ENCODE results near the gene UBL7. TPM values are rescaled to one million over a fixed set of nuclear protein-coding genes. Genes with fewer than 3 reads are reported as not detected.

Gene UBL7
- total RNA-seq, 2 donors from 2014 or later = 25.7 to 47.2 TPM

DNA sequence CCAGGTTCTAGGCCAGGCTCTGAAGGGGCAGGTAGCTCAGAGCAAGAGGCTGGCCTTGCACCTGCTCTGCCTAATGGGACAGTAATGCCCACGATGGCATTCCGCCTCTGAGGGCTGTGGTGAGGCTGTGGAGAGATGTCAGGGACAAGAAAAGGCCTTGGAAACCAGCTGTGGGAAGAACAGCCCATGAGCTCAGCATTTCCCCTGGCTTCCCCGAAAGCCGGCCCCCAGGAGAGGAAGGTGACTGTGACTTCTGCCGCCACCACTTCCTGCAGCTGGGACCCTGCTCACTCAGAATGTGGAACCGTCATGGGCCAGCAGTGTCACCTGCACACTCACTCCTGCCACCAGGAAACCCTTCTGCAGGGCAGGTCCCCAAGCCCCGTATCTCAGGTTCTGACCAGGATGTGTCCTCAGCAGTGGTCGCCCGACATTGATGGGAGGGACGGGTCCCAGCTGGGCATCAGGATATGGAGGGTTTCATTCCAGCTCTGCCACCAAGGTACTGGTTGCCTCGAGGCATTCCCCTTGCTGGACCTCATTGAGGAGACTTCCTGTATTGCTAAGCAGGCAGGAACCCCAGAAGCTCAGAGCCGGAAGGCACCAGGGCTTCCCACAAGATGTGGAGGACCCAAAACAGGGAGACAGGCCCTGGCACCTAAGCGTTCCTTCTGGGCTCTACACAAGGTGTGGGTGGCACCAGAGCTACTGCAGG is 57.9 kb downstream of the UBL7 start:
- H3K36me3 ChIP-seq (replicated peaks in 1 of 2; ENCODE audit: insufficient read depth in 1 of 2, low read depth in 2 of 2) = no peaks in the 10 kb centered on the region
- no peaks in the 10 kb centered on the region for H3K4me1 ChIP-seq
- WGBS, 2 donors = 34 to 48% methylated on average over 7 to 13 of the region's 13 CpGs
- no peaks in the 10 kb centered on the region for H3K9me3 ChIP-seq
- H3K27ac ChIP-seq = no peak overlapping the region
- DNase-seq (peak in 1 of 4 donors; percentile 26), ATAC-seq (no peak)
- TF ChIP-seq CTCF (IDR thresholded peaks at IDR 0.05) (no peak), POLR2A (IDR thresholded peaks at IDR 0.05) (no peak)
- intact Hi-C loops (cut with DNase I) = no loop called here
- no peaks in the 10 kb centered on the region for H3K27me3 ChIP-seq
- no peak overlapping the region for H3K4me3 ChIP-seq

DNA sequence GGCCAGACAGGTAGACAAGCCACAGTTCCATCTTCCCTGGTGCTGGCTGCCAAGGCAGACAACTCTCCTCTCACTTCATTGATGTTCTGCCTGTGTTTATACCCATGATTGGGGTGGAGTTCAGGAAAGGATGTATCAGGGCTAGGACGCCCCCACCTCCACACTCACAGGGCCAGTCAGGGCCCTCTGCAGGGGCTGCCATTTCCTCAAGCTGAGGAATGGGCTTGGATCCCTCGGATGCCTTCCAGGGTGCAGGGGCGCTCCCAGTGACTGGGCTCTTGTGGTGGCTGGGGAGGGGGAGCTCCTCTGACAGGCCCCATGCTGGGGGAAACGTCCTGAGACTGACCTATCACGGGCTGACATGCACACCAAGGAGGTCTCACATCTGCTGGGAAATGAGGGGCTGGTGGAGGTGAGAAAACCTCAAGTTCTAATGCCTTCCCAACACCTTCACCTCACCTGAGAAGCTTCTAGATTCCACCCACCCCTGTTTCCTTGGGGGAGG is 58.6 kb downstream of the UBL7 start:
- 52 to 75% methylated on average over 2 to 5 of the region's 5 CpGs for WGBS, 2 donors
- intact Hi-C loops (cut with DNase I) = no loop called here
- Histone ChIP-seq H3K36me3 (replicated peaks in 1 of 2; ENCODE audit: insufficient read depth in 1 of 2, low read depth in 2 of 2) (no peaks in the 10 kb centered on the region), H3K27me3 (no peaks in the 10 kb centered on the region), H3K9me3 (no peaks in the 10 kb centered on the region), H3K4me3 (no peak overlapping the region), H3K4me1 (no peaks in the 10 kb centered on the region), H3K27ac (no peak overlapping the region)
- DNase-seq (no peak), ATAC-seq (no peak)
- TF ChIP-seq POLR2A (IDR thresholded peaks at IDR 0.05) = no peak
- no peak for TF ChIP-seq CTCF (IDR thresholded peaks at IDR 0.05)

GRCh38 chr15:74400915-74401757 is 59.8 kb downstream of the UBL7 start:
- H3K9me3 ChIP-seq = no peaks in the 10 kb centered on the region
- H3K4me3 ChIP-seq = no peak overlapping the region
- H3K4me1 ChIP-seq = no peaks in the 10 kb centered on the region
- H3K27me3 ChIP-seq = no peaks in the 10 kb centered on the region
- no peak overlapping the region for H3K27ac ChIP-seq
- WGBS, 2 donors = 20 to 46% methylated on average over 6 to 11 of the region's 11 CpGs
- TF ChIP-seq CTCF (IDR thresholded peaks at IDR 0.05) (no peak), POLR2A (IDR thresholded peaks at IDR 0.05) (no peak)
- ATAC-seq = no peak
- intact Hi-C loops (cut with DNase I) = no loop called here
- no peaks in the 10 kb centered on the region for H3K36me3 ChIP-seq (replicated peaks in 1 of 2; ENCODE audit: insufficient read depth in 1 of 2, low read depth in 2 of 2)
- DNase-seq = no peak

DNA sequence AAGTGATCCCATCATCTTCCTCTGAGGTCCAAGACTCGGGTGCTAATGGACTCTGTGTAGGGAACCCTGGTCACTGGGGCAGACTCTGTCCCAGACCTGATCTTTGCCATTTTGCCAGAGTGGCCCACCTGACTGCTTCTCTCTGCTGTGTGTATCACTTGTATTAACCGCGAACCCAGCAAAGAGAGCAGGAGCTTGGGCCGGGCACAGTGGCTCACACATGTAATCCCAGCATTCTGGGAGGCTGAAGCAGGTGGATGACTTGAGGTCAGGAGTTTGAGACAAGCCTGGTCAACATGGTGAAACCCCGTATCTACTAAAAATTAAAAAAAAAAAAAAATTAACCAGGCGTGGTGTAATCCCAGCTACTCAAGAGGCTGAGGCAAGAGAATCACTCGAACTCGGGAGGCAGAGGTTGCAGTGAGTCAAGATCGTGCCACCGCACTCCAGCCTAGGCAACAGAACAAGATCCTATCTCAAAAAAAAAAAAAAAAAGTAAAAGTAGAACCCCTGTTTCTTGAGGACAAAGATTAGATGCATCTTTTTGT is 60.6 kb downstream of the UBL7 start:
- no peaks in the 10 kb centered on the region for H3K27me3 ChIP-seq
- H3K27ac ChIP-seq = no peak overlapping the region
- H3K4me3 ChIP-seq = no peak overlapping the region
- H3K9me3 ChIP-seq = no peaks in the 10 kb centered on the region
- TF ChIP-seq POLR2A (IDR thresholded peaks at IDR 0.05) (no peak), CTCF (IDR thresholded peaks at IDR 0.05) (no peak)
- H3K36me3 ChIP-seq (replicated peaks in 1 of 2; ENCODE audit: insufficient read depth in 1 of 2, low read depth in 2 of 2) = no peaks in the 10 kb centered on the region
- H3K4me1 ChIP-seq = no peaks in the 10 kb centered on the region
- ATAC-seq (no peak), DNase-seq (no peak)
- intact Hi-C loops (cut with DNase I) = no loop called here
- WGBS, 2 donors = 59 to 66% methylated on average over 7 to 10 of the region's 10 CpGs
